ENCODE measurements around the gene TBC1D14. TPM values are rescaled to one million over a fixed set of nuclear protein-coding genes. Genes with fewer than 3 reads are reported as not detected.

TBC1D14 gene
- total and polyA plus RNA-seq, 4 donors: 15.1 to 60.1 (median 46.4) TPM

DNA sequence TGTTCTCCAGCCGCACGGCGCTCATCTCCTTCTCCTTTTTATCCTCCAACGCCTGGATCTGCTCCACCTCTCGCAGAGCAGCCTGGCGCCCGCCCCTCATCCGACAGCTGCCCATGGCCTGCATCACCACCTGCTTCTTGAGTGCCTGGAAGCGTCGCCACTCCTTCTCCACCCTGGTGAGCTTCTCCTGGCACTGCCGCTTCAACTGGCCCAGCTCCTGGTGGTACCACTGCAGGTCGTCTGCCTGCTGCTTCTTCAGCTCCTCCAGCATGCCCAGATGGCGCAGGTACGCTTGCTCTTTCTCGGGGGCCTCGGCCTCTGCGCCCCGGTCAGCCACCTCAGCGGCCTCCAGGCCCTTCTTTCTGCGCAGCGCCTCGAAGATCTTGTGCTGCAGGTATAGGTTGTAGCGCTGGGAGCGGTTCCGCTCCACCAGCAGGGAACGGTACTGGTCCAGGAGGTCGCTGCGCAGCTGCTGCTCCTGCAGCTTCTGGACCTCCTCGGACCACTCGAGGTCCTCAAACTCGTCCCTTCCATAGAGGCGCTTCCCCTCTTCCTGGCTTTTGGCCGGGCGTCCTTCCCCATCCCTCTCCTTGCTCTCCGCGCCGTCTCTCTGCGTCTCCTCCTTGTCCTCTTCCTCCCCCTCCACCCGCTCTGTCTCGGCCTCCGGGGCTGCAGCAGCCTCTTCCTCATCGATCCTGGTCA lies 132.3 kb downstream of the TBC1D14 start:
- H3K36me3 ChIP-seq (ENCODE audit: control insufficient read depth in 4 of 4, insufficient read depth in 4 of 4, low read length in 4 of 4): peaks cover 0 to 2% (median 0%) of the 10 kb centered on the region in 4 donors
- DNase-seq: peak in 1 of 3 donors; percentile 41
- H3K27ac ChIP-seq (ENCODE audit: low read depth in 1 of 2, low read length in 1 of 2): peak overlapping the region in 1 of 2 donors; percentile 82
- WGBS, 2 donors: 17 to 18% methylated on average over 42 of the region's 42 CpGs
- no peak overlapping the region for H3K9ac ChIP-seq (ENCODE audit: insufficient read depth in 1 of 2, low read length in 2 of 2)
- H3K27me3 ChIP-seq (ENCODE audit: control insufficient read depth in 3 of 3, insufficient read depth in 3 of 3, low read length in 2 of 3): no peaks in the 10 kb centered on the region
- ATAC-seq (ENCODE audit: insufficient read depth, low FRiP score): no peak
- no peaks in the 10 kb centered on the region for H3K9me3 ChIP-seq (ENCODE audit: control insufficient read depth in 4 of 4, insufficient read depth in 3 of 4, low read length in 3 of 4)
- no peak for TF ChIP-seq CTCF (IDR thresholded peaks at IDR 0.05; ENCODE audit: control extremely low read depth, extremely low read depth)
- peak overlapping the region; percentile 64 for H3K4me3 ChIP-seq
- H3K4me1 ChIP-seq (ENCODE audit: control insufficient read depth in 5 of 5, insufficient read depth in 5 of 5, low read length in 5 of 5): peaks cover 7 to 27% (median 16%) of the 10 kb centered on the region in 5 donors

DNA sequence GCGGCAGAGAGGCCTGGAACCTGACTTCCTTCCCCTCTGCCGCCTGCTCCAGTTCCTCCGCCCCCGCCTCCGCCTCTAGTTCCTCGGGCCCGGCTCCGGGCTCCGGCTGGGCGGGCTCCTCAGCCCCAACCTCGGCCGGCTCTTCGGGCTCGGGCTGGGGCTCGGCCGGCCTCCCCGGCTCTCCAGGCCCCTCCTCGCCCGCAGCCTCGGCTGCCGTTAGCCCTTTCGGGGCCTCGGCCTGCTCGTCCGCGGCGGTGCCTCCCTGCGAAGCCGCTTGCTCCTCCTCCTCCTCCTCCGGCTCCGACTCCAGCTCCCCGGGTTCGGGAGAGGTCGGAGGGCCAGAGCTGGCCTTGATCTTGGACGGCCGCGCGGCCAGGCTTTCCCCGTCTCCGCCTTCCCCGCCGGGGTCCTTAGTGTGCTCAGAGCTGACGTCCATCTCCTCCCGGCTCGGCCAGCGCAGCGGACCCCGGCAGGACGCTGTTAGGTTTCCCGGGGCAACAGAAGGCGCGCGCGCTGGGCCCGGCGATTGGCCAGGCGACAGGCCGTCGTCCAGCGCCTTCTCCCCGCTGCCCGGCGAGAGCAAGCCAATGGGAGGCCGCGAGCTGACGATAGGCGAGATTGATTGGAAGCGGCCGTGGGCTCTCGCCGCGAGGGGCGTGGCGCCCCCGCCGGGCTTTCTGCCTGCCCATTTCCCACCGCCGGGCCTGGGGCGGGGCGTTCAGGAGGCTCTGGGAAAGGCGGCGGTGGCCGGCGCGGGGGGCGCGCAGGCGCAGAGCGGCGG lies 133.1 kb downstream of the TBC1D14 start:
- peaks cover 7 to 31% (median 16%) of the 10 kb centered on the region in 5 donors for H3K4me1 ChIP-seq (ENCODE audit: control insufficient read depth in 5 of 5, insufficient read depth in 5 of 5, low read length in 5 of 5)
- DNase-seq (peak; percentile 99), ATAC-seq (ENCODE audit: insufficient read depth, low FRiP score) (peak; percentile 95)
- no peak for TF ChIP-seq CTCF (IDR thresholded peaks at IDR 0.05; ENCODE audit: control extremely low read depth, extremely low read depth)
- 0 to 1% methylated on average over 80 to 90 of the region's 90 CpGs for WGBS, 2 donors
- H3K9me3 ChIP-seq (ENCODE audit: control insufficient read depth in 4 of 4, insufficient read depth in 3 of 4, low read length in 3 of 4): no peaks in the 10 kb centered on the region
- H3K27me3 ChIP-seq (ENCODE audit: control insufficient read depth in 3 of 3, insufficient read depth in 3 of 3, low read length in 2 of 3): no peaks in the 10 kb centered on the region
- peak overlapping the region; percentile 75 to 82 for H3K27ac ChIP-seq (ENCODE audit: low read depth in 1 of 2, low read length in 1 of 2)
- peak overlapping the region; percentile 64 for H3K4me3 ChIP-seq
- no peak overlapping the region for H3K9ac ChIP-seq (ENCODE audit: insufficient read depth in 1 of 2, low read length in 2 of 2)
- H3K36me3 ChIP-seq (ENCODE audit: control insufficient read depth in 4 of 4, insufficient read depth in 4 of 4, low read length in 4 of 4): peaks cover 0 to 2% (median 0%) of the 10 kb centered on the region in 4 donors

GRCh38 chr4:7043284-7044136 lies 133.9 kb downstream of the TBC1D14 start, which contains the start of gene TADA2B:
TADA2B (plus strand) TSS chr4:7043372; CDS start chr4:7043580, 208 bp downstream.
- TF ChIP-seq CTCF (IDR thresholded peaks at IDR 0.05; ENCODE audit: control extremely low read depth, extremely low read depth): no peak
- H3K9ac ChIP-seq (ENCODE audit: insufficient read depth in 1 of 2, low read length in 2 of 2): peak within 1 kb of the TSS in 1 of 2 donors; percentile 69
- WGBS, 2 donors: 0 to 1% methylated on average over 64 to 119 of the region's 119 CpGs
- no peak for ATAC-seq (ENCODE audit: insufficient read depth, low FRiP score)
- no peaks in the 10 kb centered on the region for H3K27me3 ChIP-seq (ENCODE audit: control insufficient read depth in 3 of 3, insufficient read depth in 3 of 3, low read length in 2 of 3)
- H3K9me3 ChIP-seq (ENCODE audit: control insufficient read depth in 4 of 4, insufficient read depth in 3 of 4, low read length in 3 of 4): no peaks in the 10 kb centered on the region
- H3K4me1 ChIP-seq (ENCODE audit: control insufficient read depth in 5 of 5, insufficient read depth in 5 of 5, low read length in 5 of 5): peaks cover 7 to 34% (median 16%) of the 10 kb centered on the region in 5 donors
- peak within 1 kb of the TSS; percentile 92 to 97 for H3K27ac ChIP-seq (ENCODE audit: low read depth in 1 of 2, low read length in 1 of 2)
- peak; percentile 41 to 48 (median 47) for DNase-seq
- peaks cover 0 to 2% (median 0%) of the 10 kb centered on the region in 4 donors for H3K36me3 ChIP-seq (ENCODE audit: control insufficient read depth in 4 of 4, insufficient read depth in 4 of 4, low read length in 4 of 4)
- peak within 1 kb of the TSS; percentile 88 for H3K4me3 ChIP-seq

Data from lung (tissue), 12 donors.